Measurements from ENCODE around the gene ERC2.

Gene ERC2

GRCh38 chr3:56355570-56356185 is 112.6 kb downstream of the ERC2 start:
- no peak for ATAC-seq
- TF ChIP-seq TCF4 (CRISPR knock-in tag; IDR thresholded peaks at IDR 0.05; ENCODE audit: borderline replicate concordance), result no peak
- TF ChIP-seq PPARA (CRISPR knock-in tag; IDR thresholded peaks at IDR 0.05; ENCODE audit: borderline replicate concordance), result no peak
- TF ChIP-seq ESRRG (CRISPR knock-in tag; IDR thresholded peaks at IDR 0.05), result no peak
- no peak for TF ChIP-seq OSR1 (CRISPR knock-in tag; IDR thresholded peaks at IDR 0.05)

- ATAC-seq, result no peak
- no peak for TF ChIP-seq ISL1 (CRISPR knock-in tag; IDR thresholded peaks at IDR 0.05)
- TF ChIP-seq BACH2 (CRISPR knock-in tag; IDR thresholded peaks at IDR 0.05; ENCODE audit: borderline replicate concordance), result no peak
- TF ChIP-seq RARB (CRISPR knock-in tag; IDR thresholded peaks at IDR 0.05), result no peak
- no peak for TF ChIP-seq ZFP3 (CRISPR knock-in tag; IDR thresholded peaks at IDR 0.05)
- TF ChIP-seq TCF4 (CRISPR knock-in tag; IDR thresholded peaks at IDR 0.05; ENCODE audit: borderline replicate concordance), result no peak
- TF ChIP-seq TOX (CRISPR knock-in tag; IDR thresholded peaks at IDR 0.05; ENCODE audit: borderline replicate concordance), result no peak
- TF ChIP-seq PATZ1 (CRISPR knock-in tag; IDR thresholded peaks at IDR 0.05; ENCODE audit: borderline replicate concordance), result no peak
- no peak for TF ChIP-seq OSR1 (CRISPR knock-in tag; IDR thresholded peaks at IDR 0.05)
- TF ChIP-seq CSDC2 (CRISPR knock-in tag; IDR thresholded peaks at IDR 0.05), result no peak
Measured at GRCh38 chr3:56351537-56351936, 116.7 kb downstream of the ERC2 start.

- TF ChIP-seq TOX (CRISPR knock-in tag; IDR thresholded peaks at IDR 0.05; ENCODE audit: borderline replicate concordance), result no peak
- TF ChIP-seq ARNTL (CRISPR knock-in tag; IDR thresholded peaks at IDR 0.05; ENCODE audit: borderline replicate concordance, low read depth), result no peak
- TF ChIP-seq ZNF8 (CRISPR knock-in tag; IDR thresholded peaks at IDR 0.05), result no peak
- TF ChIP-seq OSR1 (CRISPR knock-in tag; IDR thresholded peaks at IDR 0.05), result no peak
- no peak for TF ChIP-seq CREB5 (CRISPR knock-in tag; IDR thresholded peaks at IDR 0.05; ENCODE audit: low read depth)
- TF ChIP-seq SNAI2 (CRISPR knock-in tag; IDR thresholded peaks at IDR 0.05), result no peak
- TF ChIP-seq POU6F1 (CRISPR knock-in tag; IDR thresholded peaks at IDR 0.05; ENCODE audit: borderline replicate concordance, low read depth), result no peak
- TF ChIP-seq ZC3H10 (CRISPR knock-in tag; IDR thresholded peaks at IDR 0.05), result no peak
- TF ChIP-seq ZNF70 (CRISPR knock-in tag; IDR thresholded peaks at IDR 0.05), result no peak
- no peak for TF ChIP-seq CSDC2 (CRISPR knock-in tag; IDR thresholded peaks at IDR 0.05)
- no peak for TF ChIP-seq CSRNP3 (CRISPR knock-in tag; IDR thresholded peaks at IDR 0.05)
- no peak for TF ChIP-seq ZFP30 (CRISPR knock-in tag; IDR thresholded peaks at IDR 0.05)
- no peak for TF ChIP-seq TSHZ2 (CRISPR knock-in tag; IDR thresholded peaks at IDR 0.05)
- no peak for TF ChIP-seq ISL1 (CRISPR knock-in tag; IDR thresholded peaks at IDR 0.05)
- no peak for TF ChIP-seq BACH2 (CRISPR knock-in tag; IDR thresholded peaks at IDR 0.05; ENCODE audit: borderline replicate concordance)
- no peak for TF ChIP-seq ZFP3 (CRISPR knock-in tag; IDR thresholded peaks at IDR 0.05)
- TF ChIP-seq TCF4 (CRISPR knock-in tag; IDR thresholded peaks at IDR 0.05; ENCODE audit: borderline replicate concordance), result no peak
- no peak for TF ChIP-seq PATZ1 (CRISPR knock-in tag; IDR thresholded peaks at IDR 0.05; ENCODE audit: borderline replicate concordance)
- TF ChIP-seq PPARA (CRISPR knock-in tag; IDR thresholded peaks at IDR 0.05; ENCODE audit: borderline replicate concordance), result no peak
- no peak for ATAC-seq
Measured at GRCh38 chr3:56347219-56347871, 120.9 kb downstream of the ERC2 start.

Data from SK-N-SH treated with all-trans-retinoic acid at 6 μM for 48 hours (cell line).